Gastroesophageal sphincter (tissue), 4 donors: ENCODE measurements around the gene CAMKMT. TPM values are rescaled to one million over a fixed set of nuclear protein-coding genes. Genes with fewer than 3 reads are reported as not detected.

Experiments used
- ATAC-seq: fragments of 150-250 bp; one replicate; pipeline ENCODE4 v1.9.1; 2016; ENCODE audit warnings: mild to moderate bottlenecking, moderate library complexity
- H3K27ac ChIP-seq, 4 donors: fragments of 200-600 bp; sonication (generic) in 3 of 4; 1 replicate in 3 of 4; 2 replicates in 1 of 4; pipeline ENCODE4 v1.5.1; 2016 to 2019
- H3K27me3 ChIP-seq: fragments of 200-600 bp; sonication (generic); one replicate; pipeline ENCODE4 v1.5.1; 2019
- H3K36me3 ChIP-seq, 2 donors: fragments of 200-600 bp; sonication (generic); one replicate each; pipeline ENCODE4 v1.5.1; 2019; ENCODE audit warnings: control low read depth in 1 of 2
- H3K4me1 ChIP-seq, 3 donors: fragments of 200-600 bp; sonication (generic); 1 replicate in 2 of 3; 2 replicates in 1 of 3; pipeline ENCODE4 v1.5.1; 2016 to 2019; ENCODE audit warnings: control low read depth in 2 of 3
- H3K4me3 ChIP-seq, 2 donors: fragments of 200-600 bp; sonication (generic); one replicate each; pipeline ENCODE4 v1.5.1; 2019; ENCODE audit warnings: mild to moderate bottlenecking in 1 of 2, moderate library complexity in 1 of 2
- H3K9me3 ChIP-seq, 3 donors: fragments of 200-600 bp; sonication (generic); one replicate each; pipeline ENCODE4 v1.5.1; 2017 to 2019; ENCODE audit warnings: control low read depth in 2 of 3
- EP300 ChIP-seq: sonication (generic); formaldehyde crosslinking; IDR thresholded peaks from one replicate; pipeline ENCODE4 v1.6.1; 2017; ENCODE audit warnings: antibody characterized with exemption, mild to moderate bottlenecking
- POLR2A ChIP-seq, 2 donors: fragments of 450-650 bp; IDR thresholded peaks; one replicate each; pipeline ENCODE4 v1.6.1; 2017; ENCODE audit warnings: antibody characterized with exemption in 2 of 2, mild to moderate bottlenecking in 2 of 2, moderate library complexity in 1 of 2
- POLR2AphosphoS5 ChIP-seq: sonication (generic); formaldehyde crosslinking; IDR thresholded peaks from one replicate; pipeline ENCODE4 v1.6.1; 2017; ENCODE audit warnings: antibody characterized with exemption
- WGBS, 2 donors: methylation state at CpG; one replicate each; pipeline ENCODE4 v1.1.5; 2018; ENCODE audit warnings: low coverage in 1 of 2; 5-methylcytosine and 5-hydroxymethylcytosine counted together
- total RNA-seq, 4 donors: library from RNA; depleted of rRNA; stranded (reverse); fragments of >200 nt; gene quantifications; one replicate each; pipeline ENCODE4 v1.1.0, GENCODE V29; 2016
- TF ChIP-seq, protein P1 (sequence below), 4 experiments: fragments of 200-600 bp in 2 of 4; fragments of 450-650 bp in 2 of 4; sonication (generic) in 1 of 4; IDR thresholded peaks; one replicate each; pipeline ENCODE4 v1.5.1; 2017 to 2019; ENCODE audit warnings: antibody characterized with exemption in 4 of 4, mild to moderate bottlenecking in 2 of 4, moderate library complexity in 2 of 4

Gene CAMKMT
- total RNA-seq, 4 donors from 2014 or later, result 4.2 to 19.5 (median 11.0) TPM

GRCh38 chr2:44388877-44389276 is 27.1 kb downstream of the CAMKMT start:
- H3K27ac ChIP-seq, result no peak overlapping the region
- peaks cover 0 to 5% (median 0%) of the 10 kb centered on the region in 3 donors for H3K9me3 ChIP-seq
- no peaks in the 10 kb centered on the region for H3K36me3 ChIP-seq
- no peaks in the 10 kb centered on the region for H3K4me1 ChIP-seq
- no peaks in the 10 kb centered on the region for H3K27me3 ChIP-seq
- 61% methylated on average over 4 of the region's 4 CpGs; no CpG with 5 or more reads in 1 of the 2 donors for WGBS, 2 donors
- no peak for ATAC-seq
- TF ChIP-seq EP300 (no peak), POLR2AphosphoS5 (no peak), POLR2A (IDR thresholded peaks at IDR 0.05) (no peak)
- TF ChIP-seq, protein P1, sequence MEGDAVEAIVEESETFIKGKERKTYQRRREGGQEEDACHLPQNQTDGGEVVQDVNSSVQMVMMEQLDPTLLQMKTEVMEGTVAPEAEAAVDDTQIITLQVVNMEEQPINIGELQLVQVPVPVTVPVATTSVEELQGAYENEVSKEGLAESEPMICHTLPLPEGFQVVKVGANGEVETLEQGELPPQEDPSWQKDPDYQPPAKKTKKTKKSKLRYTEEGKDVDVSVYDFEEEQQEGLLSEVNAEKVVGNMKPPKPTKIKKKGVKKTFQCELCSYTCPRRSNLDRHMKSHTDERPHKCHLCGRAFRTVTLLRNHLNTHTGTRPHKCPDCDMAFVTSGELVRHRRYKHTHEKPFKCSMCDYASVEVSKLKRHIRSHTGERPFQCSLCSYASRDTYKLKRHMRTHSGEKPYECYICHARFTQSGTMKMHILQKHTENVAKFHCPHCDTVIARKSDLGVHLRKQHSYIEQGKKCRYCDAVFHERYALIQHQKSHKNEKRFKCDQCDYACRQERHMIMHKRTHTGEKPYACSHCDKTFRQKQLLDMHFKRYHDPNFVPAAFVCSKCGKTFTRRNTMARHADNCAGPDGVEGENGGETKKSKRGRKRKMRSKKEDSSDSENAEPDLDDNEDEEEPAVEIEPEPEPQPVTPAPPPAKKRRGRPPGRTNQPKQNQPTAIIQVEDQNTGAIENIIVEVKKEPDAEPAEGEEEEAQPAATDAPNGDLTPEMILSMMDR (IDR thresholded peaks at IDR 0.05), result no peak
- no peak overlapping the region for H3K4me3 ChIP-seq

GRCh38 chr2:44389895-44390294 is 28.1 kb downstream of the CAMKMT start:
- TF ChIP-seq, protein P1 (IDR thresholded peaks at IDR 0.05), result no peak
- no peak for TF ChIP-seq POLR2AphosphoS5
- no peak for TF ChIP-seq EP300
- no peak for TF ChIP-seq POLR2A (IDR thresholded peaks at IDR 0.05)
- ATAC-seq, result no peak
- WGBS, 2 donors, result 95 to 100% methylated on average over 1 of the region's 1 CpG

DNA sequence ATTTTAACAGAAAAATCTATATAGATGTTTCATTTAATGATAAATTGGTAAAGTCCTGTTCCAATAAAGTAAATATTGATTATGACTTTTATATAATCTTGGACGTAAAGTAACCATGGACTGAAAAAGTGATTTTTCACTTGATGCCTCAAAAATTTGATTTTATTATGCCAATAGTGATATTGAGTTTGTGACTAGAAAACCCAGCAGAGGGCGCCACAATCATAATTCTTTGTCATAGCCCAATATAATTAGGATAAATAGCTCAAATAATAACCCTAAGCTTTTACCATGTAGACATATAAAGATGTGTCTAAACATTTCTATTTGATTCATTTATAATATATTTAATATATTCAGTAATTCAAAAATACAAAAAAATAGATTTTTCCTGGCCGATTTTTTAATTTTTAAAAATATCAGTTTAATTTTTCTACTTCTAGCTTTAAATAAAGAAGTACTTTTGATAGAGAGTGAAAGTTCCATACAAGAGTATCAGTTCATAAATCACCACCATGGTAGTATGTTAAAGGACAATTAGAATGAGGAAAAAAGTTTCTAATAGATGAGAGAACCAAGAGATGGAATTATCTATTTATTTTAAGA is 30.7 kb downstream of the CAMKMT start:
- 48 to 53% methylated on average over 3 of the region's 3 CpGs for WGBS, 2 donors

More at GRCh38 chr2:44389895-44390294, 28.1 kb downstream of the CAMKMT start:
- Histone ChIP-seq H3K9me3 (peaks cover 0 to 5% (median 0%) of the 10 kb centered on the region in 3 donors), H3K27ac (no peak overlapping the region), H3K36me3 (no peaks in the 10 kb centered on the region), H3K27me3 (no peaks in the 10 kb centered on the region), H3K4me1 (no peaks in the 10 kb centered on the region), H3K4me3 (no peak overlapping the region)

GRCh38 chr2:44397447-44398175 is 35.9 kb downstream of the CAMKMT start:
- TF ChIP-seq EP300, result no peak
- no peak for TF ChIP-seq POLR2A (IDR thresholded peaks at IDR 0.05)
- TF ChIP-seq, protein P1 (IDR thresholded peaks at IDR 0.05), result no peak
- TF ChIP-seq POLR2AphosphoS5, result no peak
- ATAC-seq, result no peak
- H3K4me3 ChIP-seq, result no peak overlapping the region
- H3K4me1 ChIP-seq, result no peaks in the 10 kb centered on the region
- WGBS, 2 donors, result 25 to 42% methylated on average over 7 of the region's 7 CpGs
- H3K27me3 ChIP-seq, result no peaks in the 10 kb centered on the region
- no peaks in the 10 kb centered on the region for H3K36me3 ChIP-seq
- no peak overlapping the region for H3K27ac ChIP-seq
- no peaks in the 10 kb centered on the region for H3K9me3 ChIP-seq

More for the DNA sequence above, 30.7 kb downstream of the CAMKMT start:
- no peaks in the 10 kb centered on the region for H3K4me1 ChIP-seq
- no peak for TF ChIP-seq POLR2AphosphoS5
- TF ChIP-seq, protein P1 (IDR thresholded peaks at IDR 0.05), result peak in 3 of 4 experiments; percentile 26 to 49 (median 27)
- H3K27ac ChIP-seq, result no peak overlapping the region
- no peaks in the 10 kb centered on the region for H3K27me3 ChIP-seq
- peaks cover 0 to 1% (median 0%) of the 10 kb centered on the region in 3 donors for H3K9me3 ChIP-seq
- no peaks in the 10 kb centered on the region for H3K36me3 ChIP-seq
- H3K4me3 ChIP-seq, result no peak overlapping the region
- ATAC-seq, result no peak
